ENCODE results near the gene NRF1.

Gene NRF1

DNA sequence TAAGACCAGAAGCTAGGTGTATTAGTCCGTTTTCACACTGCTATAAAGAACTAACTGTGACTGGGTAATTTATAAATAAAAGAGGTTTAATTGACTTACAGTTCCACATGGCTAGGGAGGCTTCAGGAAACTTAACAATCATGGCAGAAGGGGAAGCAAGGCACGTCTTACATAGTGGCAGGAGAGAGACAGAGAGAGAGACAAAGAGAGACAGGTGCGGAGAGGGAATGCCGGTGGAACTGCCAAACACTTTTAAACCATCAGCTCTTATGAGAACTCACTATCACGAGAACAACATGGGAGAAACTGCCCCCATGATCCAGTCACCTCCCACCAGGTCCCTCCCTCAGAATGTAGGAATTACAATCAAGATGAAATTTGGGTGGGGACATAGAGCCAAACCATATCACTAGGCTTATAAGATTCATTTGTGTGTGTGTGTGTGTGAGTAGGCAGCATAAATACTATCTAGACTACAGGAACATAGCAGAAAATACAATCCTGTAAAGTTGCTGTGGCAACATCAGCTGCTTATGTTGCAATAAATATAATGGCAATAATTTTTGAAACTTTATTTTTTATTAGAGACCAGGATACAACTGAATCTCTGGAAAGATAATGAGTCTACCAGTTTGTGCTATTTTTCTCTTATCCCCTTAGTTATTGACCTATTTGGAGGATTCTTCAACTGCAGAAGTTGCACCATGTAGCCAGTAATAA is 77.1 kb downstream of the NRF1 start:
- TF ChIP-seq, protein P1, sequence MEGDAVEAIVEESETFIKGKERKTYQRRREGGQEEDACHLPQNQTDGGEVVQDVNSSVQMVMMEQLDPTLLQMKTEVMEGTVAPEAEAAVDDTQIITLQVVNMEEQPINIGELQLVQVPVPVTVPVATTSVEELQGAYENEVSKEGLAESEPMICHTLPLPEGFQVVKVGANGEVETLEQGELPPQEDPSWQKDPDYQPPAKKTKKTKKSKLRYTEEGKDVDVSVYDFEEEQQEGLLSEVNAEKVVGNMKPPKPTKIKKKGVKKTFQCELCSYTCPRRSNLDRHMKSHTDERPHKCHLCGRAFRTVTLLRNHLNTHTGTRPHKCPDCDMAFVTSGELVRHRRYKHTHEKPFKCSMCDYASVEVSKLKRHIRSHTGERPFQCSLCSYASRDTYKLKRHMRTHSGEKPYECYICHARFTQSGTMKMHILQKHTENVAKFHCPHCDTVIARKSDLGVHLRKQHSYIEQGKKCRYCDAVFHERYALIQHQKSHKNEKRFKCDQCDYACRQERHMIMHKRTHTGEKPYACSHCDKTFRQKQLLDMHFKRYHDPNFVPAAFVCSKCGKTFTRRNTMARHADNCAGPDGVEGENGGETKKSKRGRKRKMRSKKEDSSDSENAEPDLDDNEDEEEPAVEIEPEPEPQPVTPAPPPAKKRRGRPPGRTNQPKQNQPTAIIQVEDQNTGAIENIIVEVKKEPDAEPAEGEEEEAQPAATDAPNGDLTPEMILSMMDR (IDR thresholded peaks at IDR 0.05; ENCODE audit: low read depth, low read length, missing control alignments) = no peak
- no peak for DNase-seq (ENCODE audit: low read depth)
- no peak overlapping the region for H3K4me3 ChIP-seq (ENCODE audit: low read depth, low read length)
- in situ Hi-C loops (cut with HindIII; ENCODE audit: low sequenced_read_pairs) = loop anchor here (5.0 to 25.0 kb wide), 2 partner anchors 74 to 324 kb away; no protein-coding TSS in a partner anchor

DNA sequence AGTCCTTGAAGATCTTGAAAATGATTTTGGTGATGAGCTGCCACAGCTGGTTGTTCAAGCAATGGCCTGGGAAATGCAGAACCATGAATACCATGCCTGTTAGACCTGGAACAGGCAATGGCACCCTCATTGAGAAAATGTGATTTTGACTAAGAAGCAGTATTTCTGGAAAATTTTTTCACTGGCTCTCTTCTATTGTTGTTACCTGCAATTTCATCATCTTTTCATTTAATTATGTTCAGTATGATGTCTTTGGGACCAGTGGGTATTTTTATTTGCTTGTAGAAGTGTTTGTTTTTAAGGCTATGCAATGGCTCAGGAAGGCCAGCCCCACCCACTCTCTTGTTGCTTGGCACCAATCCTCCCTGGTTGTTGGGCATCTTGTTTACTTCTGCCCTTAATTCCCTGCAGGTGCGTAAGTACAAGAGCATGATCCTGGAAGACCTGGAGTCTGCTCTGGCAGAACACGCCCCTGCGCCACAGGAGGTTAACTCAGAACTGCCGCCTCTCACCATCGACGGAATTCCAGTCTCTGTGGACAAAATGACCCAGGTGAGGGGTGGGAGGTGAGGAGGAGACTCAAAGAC is 78.6 kb downstream of the NRF1 start:
- H3K4me3 ChIP-seq (ENCODE audit: low read depth, low read length) = no peak overlapping the region
- DNase-seq (ENCODE audit: low read depth) = no peak
- in situ Hi-C loops (cut with HindIII; ENCODE audit: low sequenced_read_pairs) = loop anchor here (5.0 to 25.0 kb wide), 3 partner anchors 72 to 322 kb away; no protein-coding TSS in a partner anchor
- TF ChIP-seq, protein P1 (IDR thresholded peaks at IDR 0.05; ENCODE audit: low read depth, low read length, missing control alignments) = no peak

DNA sequence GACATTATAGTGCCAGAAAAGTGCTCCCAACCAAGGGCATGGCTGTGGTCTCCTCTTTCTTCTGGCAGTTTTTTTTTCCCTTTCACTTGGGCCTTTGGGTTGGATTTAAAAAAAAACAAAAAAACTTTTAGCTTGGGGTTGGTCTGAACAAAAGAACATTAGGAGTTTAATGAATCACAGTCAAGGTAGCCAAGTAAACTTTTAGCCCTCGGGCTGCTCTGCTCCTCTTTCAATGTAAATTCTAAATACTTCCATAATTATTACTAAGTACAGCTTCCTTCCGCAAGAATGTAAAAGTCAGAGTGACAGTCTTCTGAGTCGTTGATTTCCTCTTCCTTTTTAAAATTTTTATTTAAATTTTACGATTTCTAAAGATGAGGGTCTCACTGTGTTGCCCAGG is 79.2 kb downstream of the NRF1 start:
- in situ Hi-C loops (cut with HindIII; ENCODE audit: low sequenced_read_pairs) = loop anchor here (5.0 to 25.0 kb wide), 2 partner anchors 107 to 322 kb away; no protein-coding TSS in a partner anchor
- TF ChIP-seq, protein P1 (IDR thresholded peaks at IDR 0.05; ENCODE audit: low read depth, low read length, missing control alignments) = no peak
- peak; percentile 26 for DNase-seq (ENCODE audit: low read depth)
- H3K4me3 ChIP-seq (ENCODE audit: low read depth, low read length) = no peak overlapping the region

DNA sequence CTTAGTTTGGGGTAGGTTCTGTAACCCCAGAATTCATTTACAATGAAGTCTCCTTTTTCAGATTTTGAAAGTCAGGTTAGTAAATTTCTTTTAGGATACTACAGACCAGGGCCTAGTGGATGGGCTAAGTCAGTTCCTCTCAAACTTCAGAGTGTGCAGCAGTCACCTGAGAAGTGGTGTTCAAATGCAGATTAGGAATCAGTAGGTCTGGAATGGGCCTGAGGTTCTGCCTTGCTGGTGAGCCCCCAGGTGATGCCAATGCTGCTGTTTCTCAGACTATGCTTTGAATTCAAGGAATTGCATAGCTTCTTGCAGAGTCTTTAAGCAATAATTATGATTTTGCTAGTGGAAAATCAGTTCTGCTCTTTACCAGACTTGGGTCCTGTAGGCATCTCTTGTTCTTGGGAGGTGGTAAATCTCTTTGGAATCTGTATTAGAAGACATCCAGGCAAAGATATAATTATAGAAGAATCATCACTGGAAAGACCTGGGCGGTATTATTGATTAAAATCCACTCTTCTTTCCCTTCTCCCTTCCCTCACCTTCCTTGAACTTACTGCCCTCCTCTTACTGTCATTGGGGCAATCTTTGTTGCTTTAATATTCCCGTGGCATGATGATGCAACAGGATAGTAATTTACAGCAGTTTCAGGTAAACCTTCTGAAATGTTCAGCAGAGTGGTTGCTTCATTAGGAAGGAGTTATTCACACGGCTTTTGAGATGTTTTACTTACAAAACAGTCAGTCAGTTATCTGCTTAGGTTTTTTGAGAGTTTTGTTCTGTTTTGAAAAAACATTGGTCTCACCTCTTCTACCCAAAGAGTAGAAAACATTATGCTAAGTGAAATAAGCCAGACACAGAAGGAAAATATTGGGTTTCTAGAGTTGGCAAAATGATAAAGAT is 87.2 kb downstream of the NRF1 start:
- in situ Hi-C loops (cut with HindIII; ENCODE audit: low sequenced_read_pairs) = loop anchor here (25.0 kb wide), 1 partner anchor 314 kb away; no protein-coding TSS in a partner anchor
- TF ChIP-seq, protein P1 (IDR thresholded peaks at IDR 0.05; ENCODE audit: low read depth, low read length, missing control alignments) = no peak
- H3K4me3 ChIP-seq (ENCODE audit: low read depth, low read length) = no peak overlapping the region
- DNase-seq (ENCODE audit: low read depth) = no peak

DNA sequence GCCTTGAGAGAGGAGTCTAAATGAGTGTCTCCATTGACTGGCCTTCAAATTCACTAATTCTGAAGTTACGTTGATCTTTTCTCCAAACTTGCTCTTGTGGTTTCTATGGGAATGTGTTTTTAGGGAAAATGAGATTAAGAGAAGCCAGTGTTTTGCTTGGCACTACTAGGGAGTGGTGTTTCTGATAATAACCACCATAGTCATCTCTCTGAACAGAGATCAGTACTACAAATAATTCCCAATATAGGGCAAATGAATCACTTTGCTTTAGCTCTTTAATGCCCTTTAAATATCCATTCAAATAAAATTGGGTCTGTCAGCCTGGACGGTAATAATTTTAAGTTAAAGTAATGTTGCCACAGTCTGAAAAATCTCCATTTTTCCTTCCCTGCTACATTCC is 90.8 kb downstream of the NRF1 start:
- in situ Hi-C loops (cut with HindIII; ENCODE audit: low sequenced_read_pairs) = no loop called here
- no peak for DNase-seq (ENCODE audit: low read depth)
- H3K4me3 ChIP-seq (ENCODE audit: low read depth, low read length) = no peak overlapping the region
- TF ChIP-seq, protein P1 (IDR thresholded peaks at IDR 0.05; ENCODE audit: low read depth, low read length, missing control alignments) = no peak

DNA sequence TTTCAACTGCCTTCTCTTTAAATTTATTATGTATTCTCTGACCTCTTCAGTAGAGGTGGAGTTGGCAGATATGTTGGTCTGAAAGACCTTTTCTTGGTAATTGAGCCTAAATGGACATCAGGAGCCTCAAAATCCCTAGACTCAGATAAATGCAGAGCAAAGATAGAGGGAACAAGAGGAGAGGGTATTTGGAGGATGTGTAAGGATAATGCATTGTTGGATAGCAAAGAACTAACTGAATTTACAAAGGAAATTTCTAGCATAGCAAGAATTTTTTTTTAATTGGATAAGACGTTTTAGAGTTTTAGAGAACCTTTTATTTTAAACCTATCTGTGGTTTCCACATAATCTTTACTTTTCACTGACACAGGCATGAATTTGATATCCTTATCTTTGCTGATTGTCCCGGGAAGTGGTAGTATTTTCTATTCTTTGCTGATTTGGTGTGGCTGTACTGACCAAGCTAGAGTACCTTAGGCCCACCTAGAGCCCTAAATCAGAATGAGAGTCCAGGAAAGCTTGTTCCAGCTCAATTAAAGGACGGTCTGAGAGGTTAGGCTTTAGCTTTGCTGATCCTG is 91.3 kb downstream of the NRF1 start:
- in situ Hi-C loops (cut with HindIII; ENCODE audit: low sequenced_read_pairs) = no loop called here
- no peak overlapping the region for H3K4me3 ChIP-seq (ENCODE audit: low read depth, low read length)
- no peak for DNase-seq (ENCODE audit: low read depth)
- TF ChIP-seq, protein P1 (IDR thresholded peaks at IDR 0.05; ENCODE audit: low read depth, low read length, missing control alignments) = no peak

Measured in astrocyte of the cerebellum (primary cell).